Measurements from ENCODE around the gene COL18A1. TPM values are rescaled to one million over a fixed set of nuclear protein-coding genes. Genes with fewer than 3 reads are reported as not detected.

COL18A1 gene
- total RNA-seq, 4 donors from 2014 or later, result 97.7 to 173 (median 110) TPM

DNA sequence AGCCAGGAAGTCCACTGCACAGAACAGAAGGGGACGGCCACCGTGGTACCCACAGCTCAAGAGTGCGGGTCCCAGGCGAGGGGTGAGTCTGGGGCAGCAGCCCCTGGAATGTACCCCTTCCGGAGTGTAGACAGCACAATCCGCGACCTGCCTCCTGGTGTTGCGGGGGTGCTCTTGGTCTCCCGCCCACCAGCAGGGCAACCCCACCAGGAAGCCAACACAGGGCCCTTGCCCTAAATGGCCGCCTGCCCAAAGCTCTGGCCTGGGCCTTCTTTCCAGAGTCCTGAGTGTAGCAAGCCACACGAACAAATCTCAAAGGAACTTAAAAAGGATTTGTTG lies 138.4 kb downstream of the COL18A1 start:
- no peaks in the 10 kb centered on the region for H3K27me3 ChIP-seq
- no peak overlapping the region for H3K4me3 ChIP-seq
- no peaks in the 10 kb centered on the region for H3K9me3 ChIP-seq
- intact Hi-C loops (cut with DNase I), result no loop called here
- TF ChIP-seq POLR2A (IDR thresholded peaks at IDR 0.05; ENCODE audit: low read depth) (no peak), EP300 (IDR thresholded peaks at IDR 0.05) (no peak), POLR2AphosphoS5 (IDR thresholded peaks at IDR 0.05) (no peak)
- TF ChIP-seq, protein P1, sequence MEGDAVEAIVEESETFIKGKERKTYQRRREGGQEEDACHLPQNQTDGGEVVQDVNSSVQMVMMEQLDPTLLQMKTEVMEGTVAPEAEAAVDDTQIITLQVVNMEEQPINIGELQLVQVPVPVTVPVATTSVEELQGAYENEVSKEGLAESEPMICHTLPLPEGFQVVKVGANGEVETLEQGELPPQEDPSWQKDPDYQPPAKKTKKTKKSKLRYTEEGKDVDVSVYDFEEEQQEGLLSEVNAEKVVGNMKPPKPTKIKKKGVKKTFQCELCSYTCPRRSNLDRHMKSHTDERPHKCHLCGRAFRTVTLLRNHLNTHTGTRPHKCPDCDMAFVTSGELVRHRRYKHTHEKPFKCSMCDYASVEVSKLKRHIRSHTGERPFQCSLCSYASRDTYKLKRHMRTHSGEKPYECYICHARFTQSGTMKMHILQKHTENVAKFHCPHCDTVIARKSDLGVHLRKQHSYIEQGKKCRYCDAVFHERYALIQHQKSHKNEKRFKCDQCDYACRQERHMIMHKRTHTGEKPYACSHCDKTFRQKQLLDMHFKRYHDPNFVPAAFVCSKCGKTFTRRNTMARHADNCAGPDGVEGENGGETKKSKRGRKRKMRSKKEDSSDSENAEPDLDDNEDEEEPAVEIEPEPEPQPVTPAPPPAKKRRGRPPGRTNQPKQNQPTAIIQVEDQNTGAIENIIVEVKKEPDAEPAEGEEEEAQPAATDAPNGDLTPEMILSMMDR (IDR thresholded peaks at IDR 0.05), result no peak
- peaks cover 12 to 25% (median 19%) of the 10 kb centered on the region in 4 donors for H3K4me1 ChIP-seq
- no peak for DNase-seq (ENCODE audit: extremely low spot score)
- 80% methylated on average over 5 of the region's 11 CpGs for WGBS
- no peaks in the 10 kb centered on the region for H3K36me3 ChIP-seq
- peak overlapping the region in 1 of 4 donors; percentile 78 for H3K27ac ChIP-seq (replicated peaks in 1 of 4)

DNA sequence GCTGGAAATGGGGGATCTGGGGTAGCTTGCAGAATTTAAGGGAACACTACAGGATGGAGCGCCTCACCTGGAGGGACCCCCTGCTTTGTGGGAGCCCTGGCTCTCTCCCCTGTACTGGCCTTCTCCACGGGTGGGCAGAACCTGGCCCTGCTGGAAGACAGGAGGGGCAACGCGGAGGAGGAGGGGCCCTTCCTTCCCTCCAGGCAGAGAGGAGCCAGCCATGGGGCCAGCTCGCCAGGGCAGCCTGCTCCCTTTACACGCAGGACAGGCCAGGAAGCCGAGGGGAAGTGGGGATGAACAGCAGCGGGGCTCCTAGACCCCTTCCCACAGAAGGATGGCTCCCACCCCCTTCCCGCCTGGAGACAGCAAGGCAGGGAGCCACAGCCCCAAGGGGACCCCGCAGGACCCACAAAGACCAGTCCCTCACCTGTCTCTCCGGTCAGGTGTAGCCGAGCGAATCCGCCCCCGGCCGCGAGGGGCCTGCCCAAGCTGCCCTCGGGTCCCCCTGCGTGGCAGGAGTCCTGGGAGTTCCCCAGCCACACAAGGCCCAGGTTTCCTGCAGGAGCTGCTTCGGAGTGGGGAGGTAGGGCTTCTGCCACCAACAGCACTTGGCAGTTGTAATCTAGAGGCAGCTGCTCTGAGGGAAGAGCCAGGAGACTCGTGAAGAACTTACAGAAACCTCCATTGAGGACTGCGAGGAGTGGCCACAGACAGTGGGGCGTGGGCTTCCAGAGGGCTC lies 138.9 kb downstream of the COL18A1 start:
- no peak overlapping the region for H3K4me3 ChIP-seq
- WGBS, result 86% methylated on average over 13 of the region's 23 CpGs
- DNase-seq (ENCODE audit: extremely low spot score), result no peak
- no peaks in the 10 kb centered on the region for H3K9me3 ChIP-seq
- no peaks in the 10 kb centered on the region for H3K27me3 ChIP-seq
- peaks cover 12 to 25% (median 19%) of the 10 kb centered on the region in 4 donors for H3K4me1 ChIP-seq
- H3K27ac ChIP-seq (replicated peaks in 1 of 4), result no peak overlapping the region
- intact Hi-C loops (cut with DNase I), result no loop called here
- no peak for TF ChIP-seq POLR2AphosphoS5 (IDR thresholded peaks at IDR 0.05)
- no peaks in the 10 kb centered on the region for H3K36me3 ChIP-seq

DNA sequence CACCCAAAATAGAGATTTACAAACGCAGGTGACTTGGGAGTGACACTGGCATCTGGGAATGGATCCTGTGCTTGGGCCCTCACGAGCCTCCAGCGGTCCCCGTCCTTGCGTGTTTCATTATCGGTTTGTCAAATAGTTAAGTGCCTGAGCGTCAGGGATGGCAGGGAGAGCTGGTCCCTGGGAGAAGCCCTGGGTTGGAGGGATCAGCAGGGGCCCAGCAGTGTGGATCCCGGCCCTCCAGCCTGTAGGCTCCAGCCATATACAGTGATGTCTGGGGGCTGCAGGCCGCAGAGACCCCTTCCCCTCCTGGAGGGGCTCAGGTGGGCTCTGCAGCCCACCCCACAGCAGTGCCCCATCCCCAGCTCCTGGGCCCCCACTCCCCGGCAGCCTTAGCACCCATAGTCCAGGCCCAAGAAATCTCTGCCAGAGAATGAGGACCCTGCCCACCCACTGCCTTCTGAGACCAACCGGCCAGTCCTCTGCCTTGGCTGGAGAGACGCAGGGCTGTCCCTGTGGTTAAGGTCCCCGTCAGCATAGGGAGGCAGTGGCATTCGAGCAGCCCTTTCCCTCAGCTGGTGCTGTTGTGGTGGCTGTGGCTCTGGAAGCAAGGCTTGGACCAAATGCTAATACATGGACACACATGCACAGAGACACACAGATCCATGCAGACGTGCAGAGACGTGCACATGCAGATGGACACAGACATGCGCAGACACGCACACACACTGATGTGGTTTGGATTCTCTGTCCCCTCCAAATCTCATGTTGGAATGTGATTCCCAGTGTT lies 139.7 kb downstream of the COL18A1 start:
- no peak for DNase-seq (ENCODE audit: extremely low spot score)
- no peaks in the 10 kb centered on the region for H3K9me3 ChIP-seq
- WGBS, result 94% methylated on average over 14 of the region's 18 CpGs
- H3K36me3 ChIP-seq, result no peaks in the 10 kb centered on the region
- no peak overlapping the region for H3K27ac ChIP-seq (replicated peaks in 1 of 4)
- TF ChIP-seq POLR2A (IDR thresholded peaks at IDR 0.05; ENCODE audit: low read depth) (no peak), EP300 (IDR thresholded peaks at IDR 0.05) (no peak), POLR2AphosphoS5 (IDR thresholded peaks at IDR 0.05) (no peak)
- TF ChIP-seq, protein P1 (IDR thresholded peaks at IDR 0.05), result no peak
- H3K4me3 ChIP-seq, result no peak overlapping the region
- peaks cover 0 to 7% (median 0%) of the 10 kb centered on the region in 4 donors for H3K27me3 ChIP-seq
- peaks cover 12 to 25% (median 19%) of the 10 kb centered on the region in 4 donors for H3K4me1 ChIP-seq
- intact Hi-C loops (cut with DNase I), result no loop called here

DNA sequence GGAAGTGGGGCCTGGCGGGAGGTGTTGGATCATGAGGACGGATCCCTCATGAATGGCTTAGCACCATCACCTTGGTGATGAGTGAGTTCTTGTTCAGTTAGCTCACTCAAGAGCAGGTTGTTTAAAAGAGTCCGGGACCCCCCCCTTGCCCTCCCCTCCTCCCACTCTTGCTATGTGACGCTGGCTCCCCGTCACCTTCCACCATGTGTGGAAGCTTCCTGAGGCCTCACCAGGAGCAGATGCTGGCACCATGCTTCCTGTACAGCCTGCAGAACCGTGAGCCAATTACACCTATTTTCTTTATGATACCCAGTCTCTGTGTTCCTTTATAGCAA lies 140.2 kb downstream of the COL18A1 start:
- Histone ChIP-seq H3K27ac (replicated peaks in 1 of 4) (no peak overlapping the region), H3K4me3 (no peak overlapping the region), H3K9me3 (no peaks in the 10 kb centered on the region), H3K4me1 (peaks cover 12 to 25% (median 22%) of the 10 kb centered on the region in 4 donors), H3K36me3 (no peaks in the 10 kb centered on the region), H3K27me3 (peaks cover 0 to 12% (median 0%) of the 10 kb centered on the region in 4 donors)
- no peak for DNase-seq (ENCODE audit: extremely low spot score)
- WGBS, result 92% methylated on average over 6 of the region's 6 CpGs
- TF ChIP-seq, protein P1 (IDR thresholded peaks at IDR 0.05), result no peak
- TF ChIP-seq POLR2A (IDR thresholded peaks at IDR 0.05; ENCODE audit: low read depth) (no peak), POLR2AphosphoS5 (IDR thresholded peaks at IDR 0.05) (no peak), EP300 (IDR thresholded peaks at IDR 0.05) (no peak)
- intact Hi-C loops (cut with DNase I), result no loop called here

DNA sequence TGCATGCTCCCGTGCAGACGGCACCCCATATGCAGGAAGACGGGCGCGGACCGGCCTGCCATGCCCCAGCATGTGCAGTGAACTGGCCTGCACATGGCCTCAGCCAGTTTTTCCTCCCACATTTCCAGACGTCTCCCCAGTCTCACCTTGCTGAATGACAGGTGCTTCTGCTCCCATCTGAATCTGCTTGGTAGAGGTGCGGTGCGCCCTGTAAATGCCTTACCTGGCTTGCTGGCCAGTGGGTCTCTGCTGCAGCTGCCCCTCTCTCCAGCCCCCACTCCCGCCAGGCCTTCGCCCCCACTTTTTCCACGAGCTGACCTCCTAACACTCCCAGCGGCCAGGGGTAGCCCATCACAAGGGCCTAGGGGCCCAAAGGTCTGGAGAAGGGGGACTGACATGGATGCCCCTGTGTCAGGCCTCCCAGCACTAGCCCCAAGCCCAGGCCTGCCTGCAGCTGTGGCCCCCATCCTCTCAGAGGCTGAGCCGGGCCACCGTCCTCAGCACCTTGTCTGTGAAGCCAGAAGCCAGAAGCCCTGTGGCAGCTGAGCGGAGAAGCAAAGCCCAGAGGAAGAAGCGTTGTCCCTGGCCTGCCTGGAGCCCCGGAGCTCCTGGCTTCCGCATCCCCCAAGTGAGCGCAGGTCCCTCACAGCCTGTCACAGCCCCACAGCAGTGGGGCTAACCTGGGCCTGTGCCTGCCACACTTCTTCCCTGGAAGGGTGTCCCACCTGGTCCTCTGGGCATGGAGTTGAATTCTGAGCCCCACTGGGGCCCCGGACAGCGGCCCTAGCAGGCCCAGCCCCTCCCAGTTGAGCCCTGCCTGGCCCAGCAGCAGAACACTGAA lies 140.9 kb downstream of the COL18A1 start:
- no peak overlapping the region for H3K4me3 ChIP-seq
- no peak overlapping the region for H3K27ac ChIP-seq (replicated peaks in 1 of 4)
- WGBS, result 91% methylated on average over 9 of the region's 22 CpGs
- TF ChIP-seq EP300 (IDR thresholded peaks at IDR 0.05), result no peak
- TF ChIP-seq POLR2A (IDR thresholded peaks at IDR 0.05; ENCODE audit: low read depth), result no peak
- TF ChIP-seq, protein P1 (IDR thresholded peaks at IDR 0.05), result no peak
- no peak for TF ChIP-seq POLR2AphosphoS5 (IDR thresholded peaks at IDR 0.05)
- no peaks in the 10 kb centered on the region for H3K36me3 ChIP-seq
- peaks cover 0 to 17% (median 0%) of the 10 kb centered on the region in 4 donors for H3K27me3 ChIP-seq
- no peak for DNase-seq (ENCODE audit: extremely low spot score)
- H3K9me3 ChIP-seq, result no peaks in the 10 kb centered on the region
- H3K4me1 ChIP-seq, result peaks cover 12 to 29% (median 24%) of the 10 kb centered on the region in 4 donors
- intact Hi-C loops (cut with DNase I), result no loop called here
